OCI-LY7 (cell line): ENCODE measurements around the gene DGKZ.

Source experiments
- EZH2phosphoT487 ChIP-seq: fragments of 200-600 bp; sonication (generic); IDR thresholded peaks from 2 replicates; pipeline ENCODE4 v1.6.1; 2018; ENCODE audit warnings: low read depth, borderline replicate concordance, mild to moderate bottlenecking, mixed run types, antibody characterized with exemption, low read length, moderate library complexity, mixed read lengths
- TF ChIP-seq, protein P1 (sequence below): fragments of 200-600 bp; sonication (generic); conservative IDR thresholded peaks from 2 replicates; pipeline ENCODE4 v1.5.1; 2014; ENCODE audit warnings: mild to moderate bottlenecking, antibody characterized with exemption, low read length, moderate library complexity, mixed read lengths

DNA sequence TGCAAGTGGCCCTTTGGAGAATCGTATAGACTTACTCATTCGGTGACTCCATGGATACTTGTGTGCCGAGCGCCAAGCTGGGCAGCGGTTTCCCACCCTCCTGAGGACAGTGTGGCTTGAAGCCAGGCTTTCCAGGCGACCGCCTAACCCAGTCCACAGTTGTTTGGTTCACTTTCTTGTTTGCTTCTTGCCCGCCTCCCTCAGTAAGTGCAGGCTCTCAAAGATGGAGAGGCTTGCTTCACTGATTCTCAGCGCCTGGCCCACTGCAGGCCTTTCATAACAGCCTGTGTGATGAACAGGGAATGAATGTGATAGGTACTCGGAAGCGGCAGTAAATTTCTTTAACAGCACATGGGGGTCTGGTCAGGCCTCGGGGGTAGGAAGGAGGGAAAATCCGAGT lies 23.0 kb downstream of the DGKZ start:
- TF ChIP-seq, protein P1, sequence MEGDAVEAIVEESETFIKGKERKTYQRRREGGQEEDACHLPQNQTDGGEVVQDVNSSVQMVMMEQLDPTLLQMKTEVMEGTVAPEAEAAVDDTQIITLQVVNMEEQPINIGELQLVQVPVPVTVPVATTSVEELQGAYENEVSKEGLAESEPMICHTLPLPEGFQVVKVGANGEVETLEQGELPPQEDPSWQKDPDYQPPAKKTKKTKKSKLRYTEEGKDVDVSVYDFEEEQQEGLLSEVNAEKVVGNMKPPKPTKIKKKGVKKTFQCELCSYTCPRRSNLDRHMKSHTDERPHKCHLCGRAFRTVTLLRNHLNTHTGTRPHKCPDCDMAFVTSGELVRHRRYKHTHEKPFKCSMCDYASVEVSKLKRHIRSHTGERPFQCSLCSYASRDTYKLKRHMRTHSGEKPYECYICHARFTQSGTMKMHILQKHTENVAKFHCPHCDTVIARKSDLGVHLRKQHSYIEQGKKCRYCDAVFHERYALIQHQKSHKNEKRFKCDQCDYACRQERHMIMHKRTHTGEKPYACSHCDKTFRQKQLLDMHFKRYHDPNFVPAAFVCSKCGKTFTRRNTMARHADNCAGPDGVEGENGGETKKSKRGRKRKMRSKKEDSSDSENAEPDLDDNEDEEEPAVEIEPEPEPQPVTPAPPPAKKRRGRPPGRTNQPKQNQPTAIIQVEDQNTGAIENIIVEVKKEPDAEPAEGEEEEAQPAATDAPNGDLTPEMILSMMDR = no peak
- no peak for TF ChIP-seq EZH2phosphoT487
